ENCODE measurements around the gene TGFBR3L.
A peak's percentile ranks its signal among the peaks of the same experiment; 100 is the strongest.
"Not testable (repeated sequence)": the region's sequence is repeated elsewhere in the genome, so short reads cannot be mapped to it uniquely, and the experiment has no call there.

Gene TGFBR3L

DNA sequence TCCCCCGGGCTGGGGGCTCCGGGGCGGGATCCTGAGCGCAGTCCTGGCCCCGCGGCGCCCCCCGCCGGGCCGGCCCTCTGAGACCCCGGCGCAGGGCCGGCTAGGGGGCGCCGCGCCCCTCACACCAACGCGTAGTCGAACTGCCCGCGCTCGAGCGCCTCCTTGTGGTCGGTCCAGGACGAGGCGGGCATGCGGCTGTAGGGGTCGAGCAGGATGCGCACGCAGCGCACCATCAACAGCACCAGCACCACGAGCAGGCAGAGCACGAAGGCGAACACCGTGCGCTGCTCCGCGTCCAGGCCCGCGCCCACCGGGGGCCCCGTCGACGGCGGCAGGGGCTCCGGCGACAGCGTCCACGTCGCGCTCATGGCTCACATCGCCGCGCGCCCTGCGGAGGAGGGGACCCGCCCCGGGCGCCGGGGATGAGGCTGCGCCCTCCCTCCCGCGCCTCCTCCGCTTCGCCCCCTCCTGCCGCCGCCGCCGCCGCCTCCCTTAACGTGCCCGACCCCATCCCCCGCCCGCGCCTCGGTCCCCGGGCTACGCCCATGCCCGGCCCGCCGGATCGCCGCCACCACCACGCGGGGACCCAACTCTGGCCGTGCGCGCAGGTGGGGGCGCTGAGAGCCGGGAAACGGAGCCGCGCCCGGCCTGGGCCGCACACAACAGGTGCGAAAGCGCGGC is 10.7 kb downstream of the TGFBR3L start:
- Mint-ChIP-seq H3K4me3 (peak overlapping the region; percentile 64), H3K36me3 (peaks cover 52% of the 10 kb centered on the region), H3K9me3 (no peaks in the 10 kb centered on the region), H3K27ac (peak overlapping the region; percentile 67), H3K4me1 (peaks cover 54% of the 10 kb centered on the region)
- ATAC-seq (peak; percentile 65), DNase-seq (ENCODE audit: low spot score in 2 of 2) (peak; percentile 74 to 90)

DNA sequence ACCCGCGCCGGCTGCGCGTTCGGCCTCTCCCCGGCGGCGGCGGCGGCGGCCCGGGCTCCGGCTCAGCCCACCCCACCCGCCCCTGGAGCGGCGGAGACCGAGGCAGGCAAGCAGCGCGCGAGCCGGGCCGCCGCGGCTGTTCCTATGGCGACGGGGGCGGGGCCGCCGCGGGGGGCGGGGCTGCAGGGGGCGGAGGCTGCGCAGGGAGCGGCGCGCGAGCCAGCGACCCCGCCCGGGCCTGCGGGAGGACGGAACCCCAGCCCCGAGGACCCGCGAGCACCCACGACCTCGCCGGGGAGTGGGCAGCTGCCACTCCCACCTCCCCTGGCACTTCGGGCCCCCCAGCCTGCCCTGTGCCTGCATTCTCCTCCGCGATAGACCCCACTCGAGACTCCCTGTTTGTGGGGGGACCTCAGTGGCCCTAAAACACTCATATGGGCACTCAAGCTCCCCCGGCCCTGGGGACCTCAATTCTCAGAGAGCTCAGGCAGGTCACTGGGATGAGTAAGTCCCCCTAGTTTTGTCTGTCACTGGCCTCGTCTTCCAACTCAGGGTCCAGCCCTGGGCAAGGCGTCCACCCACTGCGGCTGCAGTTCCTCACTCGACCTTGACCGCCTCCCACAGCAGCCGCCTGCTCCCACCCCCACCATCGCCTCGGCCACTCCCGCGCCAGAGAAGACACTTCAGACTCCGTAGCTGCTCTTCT is 11.5 kb downstream of the TGFBR3L start, which contains the start of gene CTXN1:
Gene CTXN1, minus strand, starts transcription at position 115 of the 706 bp plus-strand sequence. CDS start 597 bp downstream, outside the sequence.
- DNase-seq (ENCODE audit: low spot score in 2 of 2) (peak; percentile 77 to 83), ATAC-seq (peak; percentile 60)
- Mint-ChIP-seq H3K36me3 (peaks cover 54% of the 10 kb centered on the region), H3K4me1 (peaks cover 48% of the 10 kb centered on the region), H3K4me3 (peak within 1 kb of the TSS; percentile 64), H3K9me3 (no peaks in the 10 kb centered on the region), H3K27ac (peak within 1 kb of the TSS; percentile 67)

DNA sequence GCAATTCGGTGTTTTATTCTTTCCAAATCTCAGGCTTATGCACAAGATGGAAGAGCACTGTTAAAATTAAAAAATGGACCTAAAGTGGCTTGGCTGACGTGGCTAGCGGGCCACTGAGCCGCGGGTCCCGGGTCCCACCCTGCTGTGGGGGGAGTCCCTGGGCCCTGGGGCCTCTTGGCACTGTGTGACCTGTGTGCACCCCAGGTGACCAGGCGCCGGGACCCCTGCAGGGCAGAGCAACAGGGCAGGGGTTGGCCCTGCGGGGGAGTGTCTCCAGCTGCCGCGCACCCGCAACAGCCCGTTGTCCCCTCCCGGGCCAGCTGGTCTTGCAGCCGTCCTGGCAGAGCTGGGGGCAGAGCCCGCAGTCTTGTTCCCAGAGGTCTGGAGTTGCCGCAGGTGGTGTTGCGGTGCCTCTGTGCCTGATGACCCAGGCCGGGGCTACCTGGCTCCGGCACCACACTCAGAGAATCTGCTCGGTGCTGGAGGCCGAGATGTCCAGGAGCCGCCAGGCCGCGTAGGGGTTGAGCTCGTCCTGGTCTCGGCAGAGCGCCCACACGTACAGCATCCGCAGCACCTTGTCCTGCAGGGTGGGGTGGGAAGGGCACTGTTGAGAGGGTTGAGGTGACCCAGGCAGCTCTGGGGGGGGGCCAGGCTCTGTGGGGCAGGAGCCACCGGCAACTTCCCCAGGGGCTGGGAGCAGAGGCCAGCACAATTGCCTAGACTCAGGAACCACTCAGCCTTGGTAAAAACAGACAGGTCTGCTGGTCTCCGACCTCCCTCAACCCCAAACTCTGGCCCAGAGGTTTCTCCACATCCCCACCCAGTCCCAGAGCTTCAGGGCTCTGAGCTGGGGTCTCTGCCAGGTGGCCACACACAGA is 12.3 kb downstream of the TGFBR3L start:
- ATAC-seq (no peak), DNase-seq (ENCODE audit: low spot score in 2 of 2) (no peak)
- peak overlapping the region; percentile 54 for H3K27ac Mint-ChIP-seq
- peaks cover 51% of the 10 kb centered on the region for H3K36me3 Mint-ChIP-seq
- H3K4me3 Mint-ChIP-seq, result peak overlapping the region; percentile 56
- H3K4me1 Mint-ChIP-seq, result peaks cover 40% of the 10 kb centered on the region
- no peaks in the 10 kb centered on the region for H3K9me3 Mint-ChIP-seq

DNA sequence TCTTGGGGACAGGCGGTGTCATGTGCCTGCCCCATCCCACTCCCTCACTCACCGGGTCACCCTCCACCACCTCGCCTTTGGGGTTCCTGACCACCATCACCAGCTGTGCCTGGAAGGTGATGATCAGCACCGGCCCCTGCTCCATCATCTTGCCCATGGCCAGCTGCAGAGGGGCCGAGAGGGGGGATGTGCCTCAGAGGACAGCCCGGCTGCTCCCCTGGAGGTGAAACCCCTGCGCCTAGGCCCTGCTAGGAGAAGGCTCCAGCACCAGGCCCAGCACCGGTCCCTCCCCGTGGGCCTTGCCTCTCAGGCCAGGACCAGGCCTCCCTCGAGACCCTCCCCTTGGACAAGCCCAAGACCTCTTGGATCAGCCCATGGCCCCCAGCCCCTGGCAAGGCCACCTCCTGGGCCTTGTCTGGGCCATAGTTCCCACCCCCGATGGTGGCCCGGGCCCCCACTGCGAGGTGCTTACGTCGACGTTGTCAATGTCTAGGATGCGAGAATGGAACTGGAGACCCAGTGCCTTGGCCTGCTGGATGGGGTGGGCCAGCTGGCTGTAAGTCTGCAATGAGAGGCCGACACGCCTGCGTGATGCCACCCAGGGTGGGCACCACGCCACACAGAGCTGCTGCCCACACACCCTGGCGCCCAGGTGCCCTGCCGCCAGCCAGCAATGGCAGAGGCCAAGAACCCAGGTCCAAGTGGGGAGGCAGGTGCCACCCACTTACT is 13.1 kb downstream of the TGFBR3L start:
- no peak for DNase-seq (ENCODE audit: low spot score in 2 of 2)
- H3K4me1 Mint-ChIP-seq, result peaks cover 37% of the 10 kb centered on the region
- no peaks in the 10 kb centered on the region for H3K9me3 Mint-ChIP-seq
- no peak for ATAC-seq
- peak overlapping the region; percentile 84 for H3K27ac Mint-ChIP-seq
- peaks cover 51% of the 10 kb centered on the region for H3K36me3 Mint-ChIP-seq
- H3K4me3 Mint-ChIP-seq, result no peak overlapping the region

DNA sequence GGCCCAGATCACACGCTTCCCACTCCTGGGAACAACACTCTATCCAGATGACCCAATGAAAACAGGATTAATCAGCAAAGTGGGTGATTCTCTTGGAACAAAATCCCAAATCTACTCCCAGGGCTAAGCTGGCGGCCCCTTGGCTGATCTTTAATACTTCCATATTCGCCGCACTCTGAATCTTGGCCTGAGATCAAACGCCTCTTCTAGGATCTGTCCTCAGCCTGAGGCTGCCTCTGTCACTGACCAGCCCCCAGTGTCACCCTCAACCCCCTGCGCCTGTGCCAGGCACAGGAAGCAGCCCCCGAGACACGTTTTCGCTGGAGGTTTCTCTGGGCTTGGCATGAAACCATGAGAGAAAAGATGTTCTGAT is 13.7 kb downstream of the TGFBR3L start:
- Mint-ChIP-seq H3K4me1 (peaks cover 37% of the 10 kb centered on the region), H3K9me3 (no peaks in the 10 kb centered on the region), H3K4me3 (no peak overlapping the region), H3K36me3 (peaks cover 46% of the 10 kb centered on the region), H3K27ac (peak overlapping the region; percentile 84)
- DNase-seq (ENCODE audit: low spot score in 2 of 2) (no peak), ATAC-seq (no peak)

DNA sequence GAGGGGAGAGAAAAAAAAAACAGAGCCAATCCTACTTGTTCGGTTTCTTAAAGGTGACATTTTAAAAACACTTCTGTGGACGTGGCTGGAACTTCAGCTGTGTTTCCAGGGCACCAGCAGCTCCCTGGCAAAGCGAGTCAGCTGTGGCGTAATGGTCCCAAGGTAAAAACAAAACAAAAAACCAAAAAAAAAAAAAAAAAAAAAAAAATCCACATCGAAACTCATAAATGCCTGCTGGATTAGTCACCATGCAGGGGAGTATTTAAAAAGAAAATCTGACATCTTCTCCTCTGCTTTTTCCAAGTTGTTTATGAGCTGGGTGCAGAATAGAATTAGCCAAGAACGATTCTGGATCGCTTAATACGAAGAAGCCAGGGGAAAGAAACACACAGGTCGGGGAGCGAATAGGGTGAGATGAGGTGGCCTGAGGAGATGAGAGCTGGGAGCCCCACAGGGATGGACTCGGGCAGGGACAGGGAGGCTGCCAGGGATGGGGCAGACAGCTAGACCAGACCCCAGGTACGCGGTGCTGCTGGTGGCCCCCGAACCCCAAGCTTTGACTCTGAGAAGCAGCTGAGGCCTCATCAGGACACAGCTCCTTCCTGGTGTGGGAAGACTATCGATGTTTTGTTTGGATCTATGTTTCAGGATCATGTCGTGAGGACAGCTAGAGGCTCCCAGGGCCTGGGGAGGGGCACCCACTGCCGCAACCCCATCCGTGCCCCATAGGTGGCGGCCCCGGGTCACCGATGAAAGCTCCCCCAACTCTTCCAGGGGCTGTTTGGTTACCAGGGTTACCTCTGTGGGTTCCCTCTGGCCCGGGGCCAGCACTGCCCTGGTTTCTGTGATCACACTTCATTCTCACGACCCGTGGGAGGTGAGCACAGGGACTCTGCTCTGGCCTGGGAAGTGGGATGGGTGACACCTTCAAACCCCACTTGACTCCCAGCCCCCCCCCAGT is 14.4 kb downstream of the TGFBR3L start:
- Mint-ChIP-seq H3K4me1 (peaks cover 37% of the 10 kb centered on the region), H3K27ac (peak overlapping the region; percentile 84), H3K9me3 (no peaks in the 10 kb centered on the region), H3K36me3 (peaks cover 52% of the 10 kb centered on the region), H3K4me3 (no peak overlapping the region)
- peak; percentile 56 for ATAC-seq
- peak; percentile 54 to 84 for DNase-seq (ENCODE audit: low spot score in 2 of 2)

DNA sequence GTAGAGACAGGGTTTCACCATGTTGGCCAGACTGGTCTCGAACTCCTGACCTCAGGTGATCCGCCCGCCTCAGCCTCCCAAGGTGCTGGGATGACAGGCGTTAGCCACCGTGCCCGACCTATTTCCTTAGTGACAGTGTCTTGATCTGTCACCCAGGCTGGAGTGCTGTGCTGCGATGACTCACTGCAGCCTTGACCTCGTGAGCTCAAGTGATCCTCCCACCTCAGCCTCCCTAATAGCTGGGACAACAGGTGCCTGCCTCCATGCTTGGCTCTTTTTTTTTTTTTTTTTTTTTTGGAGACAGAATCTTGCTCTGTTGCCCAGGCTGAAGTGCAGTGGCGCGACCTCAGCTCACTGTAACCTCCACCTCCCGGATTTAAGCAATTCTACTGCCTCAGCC is 15.4 kb downstream of the TGFBR3L start:
- H3K27ac Mint-ChIP-seq, result peak overlapping the region; percentile 84
- DNase-seq (ENCODE audit: low spot score in 2 of 2); ATAC-seq; H3K4me3 Mint-ChIP-seq; H3K9me3 Mint-ChIP-seq: not testable (repeated sequence)
- peaks cover 29% of the 10 kb centered on the region for H3K4me1 Mint-ChIP-seq
- peaks cover 60% of the 10 kb centered on the region for H3K36me3 Mint-ChIP-seq

DNA sequence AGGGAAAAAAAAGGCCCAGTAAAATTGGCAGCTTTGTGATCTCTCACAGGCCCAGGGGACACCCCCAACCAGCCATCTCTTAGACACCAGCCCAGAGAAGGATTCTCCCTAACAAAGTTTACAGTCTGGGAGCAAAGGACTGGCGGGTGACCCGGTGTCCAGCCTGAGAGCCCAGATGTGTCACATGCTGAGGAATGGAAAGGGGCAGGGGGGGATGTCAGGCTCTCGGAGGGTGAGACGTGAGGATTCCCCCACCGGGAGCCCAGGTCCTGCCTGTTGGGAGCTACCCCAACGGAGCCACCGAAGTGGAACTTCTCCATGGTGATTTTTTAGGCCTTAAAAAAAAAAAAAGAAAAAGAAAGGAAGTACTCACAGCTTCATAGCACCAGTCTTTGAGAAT is 16.1 kb downstream of the TGFBR3L start:
- peaks cover 63% of the 10 kb centered on the region for H3K36me3 Mint-ChIP-seq
- ATAC-seq (no peak), DNase-seq (ENCODE audit: low spot score in 2 of 2) (no peak)
- no peak overlapping the region for H3K27ac Mint-ChIP-seq
- no peaks in the 10 kb centered on the region for H3K9me3 Mint-ChIP-seq
- H3K4me1 Mint-ChIP-seq, result peaks cover 25% of the 10 kb centered on the region
- no peak overlapping the region for H3K4me3 Mint-ChIP-seq

DNA sequence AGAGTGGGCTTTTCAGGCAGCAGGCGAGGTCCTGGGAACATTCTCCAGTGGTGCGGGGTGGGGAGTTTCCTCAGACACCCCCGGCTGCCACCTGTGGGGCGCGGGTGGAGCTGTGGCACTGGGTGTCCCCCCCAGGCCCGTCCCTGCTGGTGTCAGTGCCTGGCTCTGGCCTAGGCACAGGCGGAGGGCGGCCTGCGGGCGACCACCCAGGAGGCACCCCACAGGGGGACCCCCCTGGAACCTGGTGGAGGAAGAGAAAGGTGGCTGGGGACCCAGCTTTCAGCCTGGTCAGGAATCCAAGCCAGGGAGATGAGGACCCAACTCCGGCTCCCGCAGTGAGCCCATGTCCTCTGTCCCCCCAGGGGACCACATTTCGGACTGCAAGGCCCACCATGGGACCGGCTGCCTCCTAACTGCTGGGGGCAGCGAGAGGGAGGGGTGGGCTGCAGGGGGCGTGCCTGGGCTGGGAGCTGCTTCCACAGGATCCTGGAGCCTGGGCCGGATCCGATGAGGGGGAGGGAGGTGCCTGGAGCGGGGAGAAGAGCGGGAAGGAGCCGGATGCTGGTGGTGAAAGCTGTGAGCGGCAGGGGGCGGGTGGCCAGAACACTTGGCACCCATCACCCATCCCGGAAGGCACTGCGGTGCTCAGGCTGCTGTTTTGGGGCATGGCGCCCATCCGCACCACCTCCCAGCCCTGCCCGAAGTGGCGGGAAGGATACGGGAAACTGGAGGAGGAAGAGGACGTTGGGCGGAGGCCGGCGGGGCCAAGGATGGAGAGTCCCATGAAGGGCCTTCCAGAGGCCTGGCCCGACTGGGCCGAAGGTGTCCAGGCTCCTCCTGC is 16.8 kb downstream of the TGFBR3L start:
- peaks cover 67% of the 10 kb centered on the region for H3K36me3 Mint-ChIP-seq
- H3K27ac Mint-ChIP-seq, result no peak overlapping the region
- H3K4me1 Mint-ChIP-seq, result peaks cover 21% of the 10 kb centered on the region
- H3K9me3 Mint-ChIP-seq, result no peaks in the 10 kb centered on the region
- ATAC-seq (no peak), DNase-seq (ENCODE audit: low spot score in 2 of 2) (no peak)
- no peak overlapping the region for H3K4me3 Mint-ChIP-seq

DNA sequence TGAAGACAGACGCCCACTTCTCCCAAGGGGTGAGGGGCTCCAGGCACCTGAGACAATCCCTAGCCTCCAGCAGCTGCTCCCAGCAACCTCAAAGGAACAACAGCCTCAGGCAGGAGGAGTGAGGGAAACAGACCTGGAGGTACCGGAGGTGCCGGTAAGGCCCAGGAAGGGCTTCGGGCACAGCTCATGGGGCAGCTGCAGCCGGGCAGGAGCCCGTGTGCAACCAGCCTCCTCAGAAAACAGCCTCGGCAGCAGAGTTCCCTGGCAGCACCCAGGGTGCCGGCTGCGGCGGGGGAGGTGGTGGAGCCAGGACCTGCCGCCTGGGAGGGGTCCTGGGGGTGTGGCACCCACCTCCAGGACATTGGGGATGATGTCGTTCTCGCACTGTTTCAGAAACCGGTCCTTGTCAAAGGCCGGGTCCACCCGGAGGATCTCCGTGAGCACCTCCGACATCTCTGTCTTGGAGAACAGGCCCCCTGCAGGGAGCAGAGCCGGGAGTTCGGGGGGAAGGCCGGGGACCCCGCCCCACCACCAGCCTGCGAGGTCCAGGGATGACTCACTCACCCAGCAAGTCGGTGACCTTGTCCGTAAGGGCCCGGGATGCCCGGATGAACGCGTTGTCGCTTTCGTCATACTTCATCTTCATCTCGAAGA is 17.8 kb downstream of the TGFBR3L start:
- ATAC-seq, result no peak
- Mint-ChIP-seq H3K4me3 (no peak overlapping the region), H3K36me3 (peaks cover 73% of the 10 kb centered on the region), H3K9me3 (no peaks in the 10 kb centered on the region), H3K4me1 (peaks cover 20% of the 10 kb centered on the region), H3K27ac (no peak overlapping the region)
- DNase-seq (ENCODE audit: low spot score in 2 of 2), result no peak

DNA sequence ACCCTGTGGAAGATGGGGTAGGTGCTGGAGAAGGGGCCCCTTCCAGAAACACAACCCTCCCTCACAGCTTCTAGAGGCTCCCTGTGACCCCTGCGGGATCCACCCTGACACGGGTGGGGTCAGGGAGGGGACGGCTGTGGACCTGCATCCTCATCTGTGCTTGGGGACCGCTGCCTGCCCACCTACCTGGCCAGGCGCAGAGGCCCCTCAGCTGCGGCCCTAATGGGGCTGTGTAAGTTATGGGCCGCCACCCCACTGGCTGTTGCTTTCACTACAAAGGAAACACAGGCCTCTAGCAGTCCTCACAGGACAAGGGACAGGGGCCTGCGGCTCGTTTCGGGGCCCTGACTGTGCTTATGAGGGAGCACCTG is 18.3 kb downstream of the TGFBR3L start:
- Mint-ChIP-seq H3K36me3 (peaks cover 79% of the 10 kb centered on the region), H3K27ac (no peak overlapping the region), H3K4me1 (peaks cover 20% of the 10 kb centered on the region), H3K9me3 (no peaks in the 10 kb centered on the region), H3K4me3 (no peak overlapping the region)
- ATAC-seq, result no peak
- DNase-seq (ENCODE audit: low spot score in 2 of 2), result no peak

DNA sequence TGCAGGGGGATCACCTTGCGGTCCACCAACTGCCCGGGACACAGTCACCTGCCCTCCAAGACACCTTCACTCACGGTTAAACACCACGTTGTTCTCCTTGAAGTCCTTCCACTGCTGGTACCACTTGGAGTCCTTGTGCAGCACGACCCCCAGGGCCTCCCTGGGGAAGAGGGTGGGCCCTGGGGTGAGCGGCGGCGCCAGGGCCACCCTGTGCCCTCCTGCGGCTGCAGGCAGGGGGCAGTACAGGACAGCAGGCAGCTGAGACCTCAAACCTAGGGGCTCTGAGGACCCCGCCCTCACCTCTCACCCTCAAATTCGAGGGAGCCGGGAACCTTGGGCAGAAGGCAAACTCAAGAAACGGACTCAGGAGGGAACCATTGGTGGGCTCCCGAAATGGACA is 18.8 kb downstream of the TGFBR3L start:
- DNase-seq (ENCODE audit: low spot score in 2 of 2), result no peak
- H3K4me1 Mint-ChIP-seq, result peaks cover 15% of the 10 kb centered on the region
- H3K36me3 Mint-ChIP-seq, result peaks cover 84% of the 10 kb centered on the region
- H3K4me3 Mint-ChIP-seq, result no peak overlapping the region
- H3K27ac Mint-ChIP-seq, result no peak overlapping the region
- H3K9me3 Mint-ChIP-seq, result no peaks in the 10 kb centered on the region
- no peak for ATAC-seq

Measured in stimulated activated effector memory CD8-positive, alpha-beta T cell treated with anti-CD3 and anti-CD28 coated beads, Interleukin-12 subunit alpha, Interleukin-12 subunit beta, amount 100 ng/mL, for 72 hours (primary cell).